Measurements from ENCODE around the gene RACK1.

GRCh38 chr5:181191526-181192336, 52.0 kb downstream of the RACK1 start:
- TF ChIP-seq ZNF510 (CRISPR knock-in tag; IDR thresholded peaks at IDR 0.05; ENCODE audit: low read depth), result no peak
- TF ChIP-seq HNRNPL (IDR thresholded peaks at IDR 0.05; ENCODE audit: low read depth, low read length), result no peak
- no peak for TF ChIP-seq NBN (conservative IDR thresholded peaks at IDR 0.05)

All from HepG2 (cell line).